Spinal cord (tissue), 9 donors: ENCODE results near the gene LASP1NB.
"Not testable (repeated sequence)": the region's sequence is repeated elsewhere in the genome, so short reads cannot be mapped to it uniquely, and the experiment has no call there.

ENCODE experiments used
- DNase-seq, 6 donors: peaks; one replicate each; pipeline versions ENCODE4 v3.0.0 to v3.0.0-alpha.2; 2013 to 2015; ENCODE audit warnings: low spot score in 6 of 6, low read depth in 4 of 6
- H3K27ac ChIP-seq: one replicate; pipeline ENCODE4 v1.5.1; 2013; ENCODE audit warnings: low read depth, low read length, control low read depth
- H3K27me3 ChIP-seq: one replicate; pipeline ENCODE4 v1.6.1; 2013; ENCODE audit warnings: low read length; ENCODE audit not compliant: control insufficient read depth, insufficient read depth
- H3K36me3 ChIP-seq: one replicate; pipeline ENCODE4 v1.6.1; 2013; ENCODE audit warnings: low read length; ENCODE audit not compliant: control insufficient read depth, insufficient read depth
- H3K4me1 ChIP-seq: one replicate; pipeline ENCODE4 v1.6.1; 2013; ENCODE audit warnings: low read length; ENCODE audit not compliant: control insufficient read depth, insufficient read depth
- H3K4me3 ChIP-seq: one replicate; pipeline ENCODE4 v1.5.1; 2013; ENCODE audit warnings: low read depth, low read length, control low read depth
- H3K9me3 ChIP-seq: one replicate; pipeline ENCODE4 v1.6.1; 2013; ENCODE audit warnings: low read length; ENCODE audit not compliant: control insufficient read depth, insufficient read depth
- WGBS: methylation state at CpG from one replicate; pipeline ENCODE4 v1.1.5; 2013; ENCODE audit warnings: missing lambda C conversion rate; ENCODE audit not compliant: insufficient coverage; 5-methylcytosine and 5-hydroxymethylcytosine counted together
- donor health status: healthy.

Gene LASP1NB

DNA sequence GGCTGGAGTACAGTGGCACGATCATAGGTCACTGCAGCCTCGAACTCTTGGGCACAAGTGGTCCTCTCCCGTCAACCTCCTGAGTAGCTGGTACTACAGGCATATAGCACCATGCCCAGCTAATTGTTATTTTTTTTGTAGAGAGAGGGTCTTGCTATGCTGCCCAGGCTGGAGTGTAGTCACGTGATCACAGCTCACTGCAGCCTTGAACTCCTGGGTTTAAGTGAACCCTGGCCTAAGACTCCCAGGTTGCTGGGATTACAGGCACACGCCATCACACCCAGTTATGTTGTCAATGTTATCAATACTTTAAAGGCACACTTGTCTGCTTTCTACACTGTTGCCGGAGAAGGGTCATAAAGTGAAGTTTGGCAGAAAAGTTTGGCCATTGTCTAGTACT, 22.0 kb upstream of the LASP1NB start:
- Histone ChIP-seq H3K4me1 (peaks cover 31% of the 10 kb centered on the region), H3K9me3 (no peaks in the 10 kb centered on the region), H3K27ac (no peak overlapping the region), H3K36me3 (peaks cover 54% of the 10 kb centered on the region), H3K4me3 (no peak overlapping the region), H3K27me3 (no peaks in the 10 kb centered on the region)
- DNase-seq, result no peak
- WGBS, result 100% methylated on average over 2 of the region's 6 CpGs

DNA sequence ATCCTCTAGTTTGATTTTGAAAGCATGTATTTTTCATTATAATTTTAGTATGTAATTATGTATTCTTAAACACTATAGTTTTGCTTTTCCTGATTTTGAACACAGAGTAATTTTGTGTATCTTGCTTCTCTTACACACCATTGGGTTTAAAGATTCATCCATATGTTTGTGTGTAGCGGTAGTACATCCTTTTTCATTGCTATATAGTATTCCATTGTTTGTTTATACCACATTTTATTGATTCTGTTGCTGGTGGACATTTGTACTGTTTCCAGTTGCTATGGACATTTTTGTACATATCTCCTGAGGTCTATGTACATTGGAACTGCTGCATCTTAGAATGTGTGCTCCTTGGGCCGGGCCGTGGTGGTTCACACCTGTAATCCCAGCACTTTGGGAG, 20.5 kb upstream of the LASP1NB start:
- 96% methylated on average over 2 of the region's 3 CpGs for WGBS
- no peak for DNase-seq
- peaks cover 51% of the 10 kb centered on the region for H3K36me3 ChIP-seq
- no peaks in the 10 kb centered on the region for H3K9me3 ChIP-seq
- H3K4me1 ChIP-seq, result peaks cover 21% of the 10 kb centered on the region
- no peaks in the 10 kb centered on the region for H3K27me3 ChIP-seq
- H3K4me3 ChIP-seq, result no peak overlapping the region
- H3K27ac ChIP-seq, result no peak overlapping the region

GRCh38 chr17:38905375-38905774, 20.0 kb upstream of the LASP1NB start:
- no peak overlapping the region for H3K27ac ChIP-seq
- WGBS, result 100% methylated on average over 2 of the region's 10 CpGs
- H3K4me1 ChIP-seq, result peaks cover 19% of the 10 kb centered on the region
- DNase-seq, result no peak
- H3K27me3 ChIP-seq, result no peaks in the 10 kb centered on the region
- no peaks in the 10 kb centered on the region for H3K9me3 ChIP-seq
- no peak overlapping the region for H3K4me3 ChIP-seq
- peaks cover 50% of the 10 kb centered on the region for H3K36me3 ChIP-seq

- Histone ChIP-seq H3K27me3 (no peaks in the 10 kb centered on the region), H3K36me3 (peaks cover 56% of the 10 kb centered on the region), H3K4me3 (no peak overlapping the region), H3K27ac (no peak overlapping the region), H3K9me3 (no peaks in the 10 kb centered on the region), H3K4me1 (peaks cover 8% of the 10 kb centered on the region)
- 80% methylated on average over 3 of the region's 7 CpGs for WGBS
- DNase-seq, result no peak
Observed at GRCh38 chr17:38906460-38907228, 18.8 kb upstream of the LASP1NB start.

- DNase-seq, result no peak
- H3K27ac ChIP-seq, result no peak overlapping the region
Observed at GRCh38 chr17:38907930-38908675, 17.3 kb upstream of the LASP1NB start.

GRCh38 chr17:38908676-38909181, 16.7 kb upstream of the LASP1NB start:
- Histone ChIP-seq H3K36me3 (peaks cover 63% of the 10 kb centered on the region), H3K9me3 (no peaks in the 10 kb centered on the region), H3K4me1 (peaks cover 19% of the 10 kb centered on the region), H3K27ac (no peak overlapping the region), H3K27me3 (no peaks in the 10 kb centered on the region), H3K4me3 (no peak overlapping the region)
- WGBS, result 50% methylated on average over 3 of the region's 8 CpGs
- DNase-seq, result no peak

More at GRCh38 chr17:38907930-38908675, 17.3 kb upstream of the LASP1NB start:
- 70% methylated on average over 13 of the region's 15 CpGs for WGBS
- no peaks in the 10 kb centered on the region for H3K9me3 ChIP-seq
- H3K36me3 ChIP-seq, result peaks cover 62% of the 10 kb centered on the region
- peaks cover 19% of the 10 kb centered on the region for H3K4me1 ChIP-seq
- H3K27me3 ChIP-seq, result no peaks in the 10 kb centered on the region
- no peak overlapping the region for H3K4me3 ChIP-seq

DNA sequence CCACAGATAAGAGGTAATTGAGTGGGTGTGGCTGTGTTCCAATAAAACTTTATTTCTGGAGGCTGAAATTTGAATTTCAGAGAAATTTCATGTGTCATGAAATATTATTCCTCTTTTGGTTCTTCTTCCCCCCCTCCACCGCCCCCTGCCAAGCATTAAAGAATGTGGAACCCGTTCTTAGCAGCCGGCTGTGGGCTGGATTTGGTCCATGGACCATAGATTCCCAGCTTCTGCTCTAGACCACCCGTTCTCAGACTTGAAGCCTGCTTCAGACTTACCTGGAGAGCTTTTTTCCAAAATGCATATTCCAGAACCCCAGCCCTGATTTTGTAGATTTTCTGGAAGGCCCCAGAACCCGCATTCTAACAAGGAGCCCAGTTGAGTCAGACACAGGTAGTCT, 15.1 kb upstream of the LASP1NB start:
- Histone ChIP-seq H3K4me1 (peaks cover 19% of the 10 kb centered on the region), H3K9me3 (no peaks in the 10 kb centered on the region), H3K27ac (no peak overlapping the region), H3K4me3 (no peak overlapping the region), H3K27me3 (no peaks in the 10 kb centered on the region), H3K36me3 (peaks cover 73% of the 10 kb centered on the region)
- no peak for DNase-seq
- WGBS, result 77% methylated on average over 3 of the region's 5 CpGs

DNA sequence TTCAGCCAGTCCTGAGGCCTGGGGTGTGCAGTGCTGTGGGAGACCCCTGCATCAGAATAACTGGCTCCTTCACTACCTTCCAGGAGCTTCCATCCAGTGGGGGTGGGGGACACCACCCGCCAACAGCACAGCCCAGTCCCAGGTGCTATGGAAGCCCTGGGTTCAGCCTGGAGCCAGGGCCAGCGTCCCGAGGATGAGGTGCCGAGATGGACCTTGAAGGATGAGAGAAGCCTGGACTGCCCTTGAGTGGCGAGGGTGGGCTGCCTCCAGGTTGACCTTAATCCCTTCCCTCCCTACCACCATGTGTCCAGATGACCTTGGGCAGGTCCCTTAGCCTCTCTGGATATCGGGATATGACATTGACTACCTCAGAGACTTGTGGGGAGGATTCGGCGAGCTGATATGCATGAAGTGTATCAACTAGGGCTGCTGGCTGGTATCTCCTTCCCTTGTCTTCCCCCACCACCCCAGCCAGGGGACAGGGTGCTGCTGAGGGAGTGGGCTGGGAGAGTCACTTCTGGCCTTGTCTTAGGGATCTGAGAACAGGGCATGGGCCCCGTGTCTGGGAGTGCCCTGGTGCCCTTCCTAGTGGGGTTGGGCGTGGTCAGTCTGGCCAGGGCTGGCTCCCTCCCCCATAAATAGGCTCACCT, 14.2 kb upstream of the LASP1NB start:
- Histone ChIP-seq H3K4me1 (peaks cover 19% of the 10 kb centered on the region), H3K4me3 (no peak overlapping the region), H3K27ac (no peak overlapping the region), H3K9me3 (no peaks in the 10 kb centered on the region), H3K36me3 (peaks cover 76% of the 10 kb centered on the region), H3K27me3 (no peaks in the 10 kb centered on the region)
- no peak for DNase-seq
- 98% methylated on average over 6 of the region's 10 CpGs for WGBS

GRCh38 chr17:38911731-38912081, 13.7 kb upstream of the LASP1NB start:
- not testable (repeated sequence) for H3K4me3 ChIP-seq, H3K9me3 ChIP-seq, DNase-seq, H3K27ac ChIP-seq, H3K27me3 ChIP-seq
- WGBS, result 97% methylated on average over 5 of the region's 8 CpGs
- H3K4me1 ChIP-seq, result peaks cover 19% of the 10 kb centered on the region
- peaks cover 79% of the 10 kb centered on the region for H3K36me3 ChIP-seq
